Smooth muscle cell (in vitro differentiated cells): ENCODE data around the gene TEAD4. TPM values are rescaled to one million over a fixed set of nuclear protein-coding genes. Genes with fewer than 3 reads are reported as not detected.
"Not testable (repeated sequence)": the region's sequence is repeated elsewhere in the genome, so short reads cannot be mapped to it uniquely, and the experiment has no call there.

ENCODE experiments used
- DNase-seq: peaks from one replicate; lab custom pipeline; 2025; ENCODE audit not compliant: unreplicated experiment; lab: John Stamatoyannopoulos, UW
- H2AFZ ChIP-seq: fragments of 200-600 bp; sonication (generic); 2 replicates; pipeline ENCODE4 v1.6.0; 2016; ENCODE audit warnings: antibody characterized with exemption, low read depth, mild to moderate bottlenecking
- H3F3A ChIP-seq: fragments of 200-600 bp; sonication (generic); 2 replicates; pipeline ENCODE4 v1.6.0; 2017; ENCODE audit warnings: antibody characterized with exemption, low read depth
- H3K27ac ChIP-seq: fragments of 200-600 bp; sonication (generic); 2 replicates; pipeline ENCODE4 v1.5.1; 2016; ENCODE audit warnings: low read depth, mild to moderate bottlenecking
- H3K27me3 ChIP-seq: fragments of 200-600 bp; sonication (generic); 2 replicates; pipeline ENCODE4 v1.6.1; 2016; ENCODE audit warnings: low read depth, mild to moderate bottlenecking
- H3K36me3 ChIP-seq: fragments of 200-600 bp; sonication (generic); 2 replicates; pipeline ENCODE4 v1.5.1; 2016; ENCODE audit warnings: low read depth
- H3K4me1 ChIP-seq: fragments of 200-600 bp; sonication (generic); 2 replicates; pipeline ENCODE4 v1.5.1; 2016; ENCODE audit warnings: low read depth
- H3K4me2 ChIP-seq: fragments of 200-600 bp; sonication (generic); 2 replicates; pipeline ENCODE4 v1.6.0; 2016; ENCODE audit warnings: mild to moderate bottlenecking
- H3K4me3 ChIP-seq: fragments of 200-600 bp; sonication (generic); 2 replicates; pipeline ENCODE4 v1.5.1; 2016; ENCODE audit warnings: mild to moderate bottlenecking
- H3K79me2 ChIP-seq: fragments of 200-600 bp; sonication (generic); 2 replicates; pipeline ENCODE4 v1.6.0; 2016; ENCODE audit warnings: low read depth, mild to moderate bottlenecking
- H3K9ac ChIP-seq: fragments of 200-600 bp; sonication (generic); 2 replicates; pipeline ENCODE4 v1.6.0; 2016; ENCODE audit warnings: low read depth
- H3K9me3 ChIP-seq: fragments of 200-600 bp; sonication (generic); replicated peaks from 2 replicates; pipeline ENCODE4 v1.5.1; 2016; ENCODE audit warnings: low read depth
- H4K20me1 ChIP-seq: fragments of 200-600 bp; sonication (generic); 2 replicates; pipeline ENCODE4 v1.6.0; 2016; ENCODE audit warnings: low read depth
- CTCF ChIP-seq: fragments of 200-600 bp; sonication (generic); IDR thresholded peaks from 2 replicates; pipeline ENCODE4 v1.5.1; 2017; ENCODE audit warnings: borderline replicate concordance, mild to moderate bottlenecking, antibody characterized with exemption; ENCODE audit not compliant: insufficient read depth, poor library complexity, severe bottlenecking
- whole genome bisulfite sequencing: methylation state at CpG from one replicate; pipeline ENCODE4 v1.1.7; 2016; ENCODE audit warnings: low lambda C conversion rate; 5-methylcytosine and 5-hydroxymethylcytosine counted together
- polyA plus RNA-seq: library from polyadenylated mRNA; unstranded; fragments of >200 nt; fragmentation: Nextera tagmentation; extraction: Ambion mirVana; gene quantifications from 2 replicates; pipeline ENCODE4 v1.2.1, GENCODE V29; 2016
- total RNA-seq: library from RNA; depleted of rRNA; stranded (reverse); fragments of >200 nt; gene quantifications from 2 replicates; pipeline ENCODE4 v1.2.3, GENCODE V29; 2014

Gene TEAD4
- total and polyA plus RNA-seq, 2 experiments from 2014 or later: 12.0 to 14.3 TPM

- 73% methylated on average over 2 of the region's 2 CpGs for WGBS
These were observed 106.1 kb downstream of the TEAD4 start for GRCh38 chr12:3065300-3065699.

GRCh38 chr12:3065846-3066245 lies 106.6 kb downstream of the TEAD4 start:
- H3K36me3 ChIP-seq, H3K27me3 ChIP-seq, H4K20me1 ChIP-seq, H3K9ac ChIP-seq, H3K79me2 ChIP-seq, H3K4me1 ChIP-seq, H3K4me2 ChIP-seq, H2AFZ ChIP-seq, H3K27ac ChIP-seq, H3K4me3 ChIP-seq, DNase-seq, H3K9me3 ChIP-seq: not testable (repeated sequence)
- H3F3A ChIP-seq: peaks cover 18% of the 10 kb centered on the region
- 49% methylated on average over 3 of the region's 3 CpGs for WGBS

More at GRCh38 chr12:3065300-3065699, 106.1 kb downstream of the TEAD4 start:
- H3K27me3 ChIP-seq: no peaks in the 10 kb centered on the region
- H3K4me2 ChIP-seq: no peak overlapping the region
- H3K4me3 ChIP-seq: no peak overlapping the region
- no peaks in the 10 kb centered on the region for H3K9me3 ChIP-seq
- H2AFZ ChIP-seq: no peak overlapping the region
- DNase-seq: no peak
- H4K20me1 ChIP-seq: no peaks in the 10 kb centered on the region
- H3K27ac ChIP-seq: no peak overlapping the region
- H3K9ac ChIP-seq: no peak overlapping the region
- peaks cover 15% of the 10 kb centered on the region for H3F3A ChIP-seq
- H3K36me3 ChIP-seq: no peaks in the 10 kb centered on the region
- H3K4me1 ChIP-seq: no peaks in the 10 kb centered on the region
- H3K79me2 ChIP-seq: no peaks in the 10 kb centered on the region
- no peak for TF ChIP-seq CTCF

- WGBS: 35% methylated on average over 4 of the region's 4 CpGs
- H3K27me3 ChIP-seq: no peaks in the 10 kb centered on the region
- no peaks in the 10 kb centered on the region for H3K79me2 ChIP-seq
- H4K20me1 ChIP-seq: no peaks in the 10 kb centered on the region
- no peak overlapping the region for H3K4me3 ChIP-seq
- peaks cover 10% of the 10 kb centered on the region for H3F3A ChIP-seq
- no peak overlapping the region for H3K4me2 ChIP-seq
- no peak overlapping the region for H3K27ac ChIP-seq
- TF ChIP-seq CTCF: no peak
- no peak overlapping the region for H3K9ac ChIP-seq
- no peaks in the 10 kb centered on the region for H3K9me3 ChIP-seq
- H3K4me1 ChIP-seq: no peaks in the 10 kb centered on the region
- no peak overlapping the region for H2AFZ ChIP-seq
- no peaks in the 10 kb centered on the region for H3K36me3 ChIP-seq
- DNase-seq: no peak
These were observed 110.5 kb downstream of the TEAD4 start for GRCh38 chr12:3069714-3070113.

GRCh38 chr12:3071107-3071506 lies 111.9 kb downstream of the TEAD4 start:
- no peak for DNase-seq
- 39% methylated on average over 8 of the region's 8 CpGs for WGBS
- no peak overlapping the region for H3K27ac ChIP-seq

More at GRCh38 chr12:3071107-3071506, 111.9 kb downstream of the TEAD4 start:
- Histone ChIP-seq H3K9me3 (no peaks in the 10 kb centered on the region), H3F3A (peaks cover 10% of the 10 kb centered on the region), H3K4me1 (no peaks in the 10 kb centered on the region), H3K9ac (no peak overlapping the region), H4K20me1 (no peaks in the 10 kb centered on the region), H2AFZ (no peak overlapping the region), H3K4me2 (no peak overlapping the region), H3K27me3 (no peaks in the 10 kb centered on the region), H3K36me3 (no peaks in the 10 kb centered on the region), H3K79me2 (no peaks in the 10 kb centered on the region), H3K4me3 (no peak overlapping the region)
- TF ChIP-seq CTCF: no peak
